Measurements from ENCODE around the gene OLFM2. TPM values are rescaled to one million over a fixed set of nuclear protein-coding genes. Genes with fewer than 3 reads are reported as not detected.

The OLFM2 gene
- total RNA-seq, 2 experiments from 2014 or later = 0.27 TPM; not detected in 1

GRCh38 chr19:9875031-9875627 lies 61.2 kb downstream of the OLFM2 start:
- ChIA-PET POLR2A (no interaction called here), CTCF (interaction anchor here (0.6 kb wide), 1 partner anchor 122 kb away, joined by 4 read pairs; no protein-coding TSS in a partner anchor)

- ChIA-PET POLR2A (no interaction called here), CTCF (interaction anchor here (0.6 kb wide), 2 partner anchors 12 to 32 kb away, joined by 3 to 4 read pairs; no protein-coding TSS in a partner anchor)
Measured at GRCh38 chr19:9872618-9873242, 63.6 kb downstream of the OLFM2 start.

- ChIA-PET POLR2A (interaction anchor here (0.6 kb wide), 1 partner anchor 546 kb away, joined by 9 read pairs; no protein-coding TSS in a partner anchor), CTCF (no interaction called here)
Measured at GRCh38 chr19:9871626-9872338, 64.5 kb downstream of the OLFM2 start.

- ChIA-PET POLR2A (interaction anchor here (0.7 kb wide), 1 partner anchor 17 kb away, joined by 5 read pairs; no protein-coding TSS in a partner anchor), CTCF (no interaction called here)
Measured at GRCh38 chr19:9868983-9869617, 67.2 kb downstream of the OLFM2 start.

GRCh38 chr19:9865732-9866501 lies 70.4 kb downstream of the OLFM2 start:
- CTCF ChIA-PET = no interaction called here

GRCh38 chr19:9863759-9864158 lies 72.6 kb downstream of the OLFM2 start:
- POLR2A ChIA-PET = no interaction called here
- CTCF ChIA-PET = interaction anchor here (1.1 kb wide), 1 partner anchor 49 kb away, joined by 3 read pairs; no protein-coding TSS in a partner anchor

More at GRCh38 chr19:9865732-9866501, 70.4 kb downstream of the OLFM2 start:
- POLR2A ChIA-PET = no interaction called here

- POLR2A ChIA-PET = no interaction called here
- CTCF ChIA-PET = no interaction called here
Measured at GRCh38 chr19:9862938-9863337, 73.4 kb downstream of the OLFM2 start.

- CTCF ChIA-PET = interaction anchor here (0.6 kb wide), 1 partner anchor 138 kb away, joined by 3 read pairs; no protein-coding TSS in a partner anchor
- POLR2A ChIA-PET = no interaction called here
Measured at GRCh38 chr19:9861503-9861902, 74.8 kb downstream of the OLFM2 start.

GRCh38 chr19:9860407-9860806 lies 75.9 kb downstream of the OLFM2 start:
- POLR2A ChIA-PET = interaction anchor here (0.6 kb wide), 2 partner anchors 92 to 253 kb away, joined by 3 read pairs; partner anchors contain the start of gene ZNF846
- CTCF ChIA-PET = interaction anchor here (0.7 to 1.3 kb wide), 4 partner anchors 10 to 134 kb away, joined by 3 to 4 read pairs (median 4); partner anchors contain the start of gene PIN1

GRCh38 chr19:9858766-9859165 lies 77.5 kb downstream of the OLFM2 start:
- ChIA-PET POLR2A (no interaction called here), CTCF (interaction anchor here (1.2 to 1.6 kb wide), 2 partner anchors 8 to 23 kb away, joined by 3 to 4 read pairs; partner anchors contain the start of gene PIN1)

- CTCF ChIA-PET = interaction anchor here (1.2 to 1.6 kb wide), 2 partner anchors 9 to 23 kb away, joined by 3 to 4 read pairs; partner anchors contain the start of gene PIN1
- POLR2A ChIA-PET = no interaction called here
Measured at GRCh38 chr19:9857920-9858746, 78.2 kb downstream of the OLFM2 start.

- POLR2A ChIA-PET = no interaction called here
- CTCF ChIA-PET = interaction anchor here (1.6 kb wide), 1 partner anchor 22 kb away, joined by 4 read pairs; the partner anchor contains the start of gene PIN1
Measured at GRCh38 chr19:9857076-9857721, 79.1 kb downstream of the OLFM2 start.

GRCh38 chr19:9856609-9857008 lies 79.7 kb downstream of the OLFM2 start:
- ChIA-PET POLR2A (no interaction called here), CTCF (no interaction called here)

- ChIA-PET POLR2A (no interaction called here), CTCF (no interaction called here)
Measured at GRCh38 chr19:9854282-9854846, 82.0 kb downstream of the OLFM2 start.

GRCh38 chr19:9850235-9850959 lies 85.9 kb downstream of the OLFM2 start:
- CTCF ChIA-PET = no interaction called here
- POLR2A ChIA-PET = no interaction called here

GRCh38 chr19:9849791-9850190 lies 86.5 kb downstream of the OLFM2 start:
- POLR2A ChIA-PET = no interaction called here
- CTCF ChIA-PET = no interaction called here

GRCh38 chr19:9848762-9849161 lies 87.6 kb downstream of the OLFM2 start:
- ChIA-PET POLR2A (no interaction called here), CTCF (no interaction called here)

Data from activated CD8-positive, alpha-beta memory T cell treated with anti-CD3 and anti-CD28 coated beads for 36 hours (primary cell).